NCI-H69 (cell line): Measurements from ENCODE around the gene PARP3.
A peak's percentile ranks its signal among the peaks of the same experiment; 100 is the strongest.
"Not testable (repeated sequence)": the region's sequence is repeated elsewhere in the genome, so short reads cannot be mapped to it uniquely, and the experiment has no call there.

Experiments
- DNase-seq: peaks from one replicate; lab custom pipeline; 2025; lab: John Stamatoyannopoulos, UW

Gene PARP3

DNA sequence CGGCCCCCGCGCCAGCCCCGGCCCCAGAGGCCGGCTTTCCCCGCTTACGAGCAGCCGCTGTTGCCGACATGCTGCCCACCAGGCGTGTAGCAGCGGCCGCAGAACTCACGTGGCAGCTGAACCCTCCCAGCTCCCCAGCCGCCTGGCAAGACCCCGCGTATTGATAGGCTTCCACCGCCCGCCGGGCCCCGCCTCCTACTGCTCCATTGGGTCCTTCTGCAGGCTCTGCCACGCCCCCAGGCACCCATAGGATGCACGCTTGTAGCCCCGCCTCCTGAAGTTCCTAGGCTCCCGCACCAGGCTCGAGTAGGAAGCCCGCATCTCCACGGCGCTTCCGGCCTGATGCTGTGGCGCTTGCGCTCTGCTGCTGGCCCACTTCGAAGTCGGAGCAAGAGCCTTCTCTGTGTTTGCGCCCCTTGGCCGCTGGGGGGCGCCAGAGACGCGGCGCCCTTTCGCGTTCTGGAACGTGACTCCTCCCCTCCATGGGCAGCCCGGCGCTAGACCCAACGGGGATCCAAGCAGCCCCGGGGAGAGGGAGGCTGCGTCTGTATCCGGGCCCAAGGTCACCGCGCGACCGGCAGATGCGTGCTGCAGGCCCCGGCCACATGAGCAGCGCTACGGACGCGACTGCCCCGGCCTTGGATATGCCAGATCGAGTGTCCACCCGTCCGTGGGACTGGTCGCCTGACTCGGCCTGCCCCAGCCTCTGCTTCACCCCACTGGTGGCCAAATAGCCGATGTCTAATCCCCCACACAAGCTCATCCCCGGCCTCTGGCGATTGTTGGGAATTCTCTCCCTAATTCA is at the start of gene PARP3, which contains the start of gene RRP9:
TSS of gene PARP3 (plus strand) at position 566 of the 805 bp plus-strand sequence. CDS start 993 bp downstream, outside the sequence.
TSS of gene RRP9 (minus strand) at position 107 of the 805 bp plus-strand sequence. CDS start at position 70, 37 bp downstream.
- peak; percentile 99 for DNase-seq

- no peak for DNase-seq
Observed at GRCh38 chr3:51894391-51894790, 47.8 kb upstream of the PARP3 start.

DNA sequence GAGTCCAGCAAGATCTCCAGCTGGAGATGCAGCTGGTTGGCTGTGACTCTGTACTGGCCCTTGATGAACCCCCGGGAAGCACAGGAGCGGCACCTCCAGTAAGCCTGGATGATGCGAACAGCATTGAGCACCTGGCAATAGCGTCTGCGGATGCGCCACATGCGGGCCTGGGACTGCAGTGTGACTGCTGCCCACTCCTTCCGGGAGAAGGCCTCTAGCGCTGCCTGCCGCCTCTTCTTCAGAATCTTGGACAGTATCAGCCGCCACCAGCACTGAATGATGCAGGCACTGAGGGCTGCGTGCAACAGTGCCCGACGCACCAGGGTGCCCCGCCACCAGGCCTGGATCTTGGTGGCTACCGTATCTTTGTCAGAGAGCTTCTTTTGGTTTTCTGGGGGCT is 47.2 kb upstream of the PARP3 start:
- DNase-seq = no peak

DNA sequence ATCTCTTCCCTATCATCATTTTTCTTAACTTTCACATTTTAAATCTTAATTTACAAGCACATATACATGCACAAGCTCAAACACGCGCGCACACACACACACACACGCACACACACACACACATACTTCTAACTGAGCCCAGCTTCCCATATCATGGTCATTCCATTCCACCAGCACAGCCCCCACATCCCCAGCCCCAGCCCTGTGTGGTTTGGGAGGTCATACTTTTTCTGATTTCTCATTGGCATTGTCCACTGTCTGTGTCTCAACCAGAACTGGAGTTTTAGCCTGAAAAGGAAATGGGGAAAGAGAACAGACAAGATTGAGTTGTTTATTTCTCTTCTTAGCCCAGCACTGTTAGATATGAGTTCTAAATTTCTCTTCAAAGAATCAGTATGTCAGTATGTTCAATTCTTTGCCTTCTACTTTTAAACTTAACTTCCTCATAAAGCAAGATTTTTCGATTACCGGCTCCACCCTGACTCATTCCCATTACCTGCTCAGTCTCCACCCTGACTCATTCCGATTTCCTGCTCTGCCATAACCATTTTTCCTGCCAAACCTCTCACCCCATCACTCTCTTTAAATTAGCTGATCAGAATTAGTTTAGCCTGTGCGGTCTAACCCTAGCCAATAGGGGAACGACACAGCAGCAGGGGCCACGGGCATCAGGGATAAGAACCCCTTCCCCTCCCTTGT is 45.4 kb upstream of the PARP3 start:
- no peak for DNase-seq

DNA sequence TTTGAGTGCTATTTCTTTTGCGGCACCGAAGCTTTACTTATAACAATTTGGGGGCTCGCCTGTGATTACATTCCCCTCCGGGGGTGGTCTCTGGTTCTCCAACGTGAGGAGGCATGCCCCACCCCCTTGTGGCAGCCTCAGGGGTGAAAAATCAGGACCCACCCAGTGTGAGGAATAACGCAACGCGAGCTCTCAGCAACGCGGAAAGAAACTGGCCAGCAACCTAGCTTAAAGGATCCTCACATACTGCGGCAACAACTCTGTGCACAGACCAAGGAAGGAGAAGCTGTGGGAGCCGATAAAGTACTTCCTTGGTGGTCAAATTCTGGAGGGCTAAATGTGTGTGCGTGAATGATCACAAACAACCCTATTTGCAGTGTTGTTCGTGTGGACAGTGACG is 44.8 kb upstream of the PARP3 start:
- no peak for DNase-seq

DNA sequence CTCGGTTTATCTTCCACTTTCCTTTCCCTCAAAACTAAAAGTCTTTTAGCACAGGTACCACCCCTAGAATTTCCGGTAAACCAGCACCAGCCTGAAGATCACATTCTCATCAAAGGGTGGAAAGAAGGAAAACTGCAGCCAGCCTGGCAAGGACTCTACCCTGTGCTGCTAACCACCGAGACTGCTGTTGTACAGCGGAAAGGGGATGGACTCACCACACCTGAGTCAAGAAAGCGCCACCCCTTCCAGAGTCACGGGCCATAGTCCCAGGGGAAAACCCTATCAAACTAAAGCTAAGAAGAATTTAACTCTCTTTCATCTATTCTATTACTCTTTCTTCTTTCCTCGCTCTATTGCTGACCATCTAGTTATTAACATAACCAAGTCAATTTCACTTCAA is 42.1 kb upstream of the PARP3 start:
- peak; percentile 2 for DNase-seq

DNA sequence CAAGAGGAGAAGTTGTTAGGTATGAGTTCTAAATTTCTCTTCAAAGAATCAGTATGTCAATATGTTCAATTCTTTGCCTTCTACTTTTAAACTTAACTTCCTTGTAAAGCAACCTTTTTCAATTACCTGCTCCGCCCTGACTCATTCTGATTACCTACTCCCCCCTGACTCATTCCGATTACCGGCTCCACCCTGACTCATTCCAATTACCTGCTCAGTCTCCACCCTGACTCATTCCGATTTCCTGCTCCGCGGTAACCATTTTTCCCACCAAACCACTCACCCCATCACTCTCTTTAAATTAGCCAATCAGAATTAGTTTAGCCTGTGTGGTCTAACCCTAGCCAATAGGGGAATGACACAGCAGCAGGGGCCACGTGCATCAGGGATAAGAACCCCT is 39.8 kb upstream of the PARP3 start:
- peak; percentile 26 for DNase-seq

- no peak for DNase-seq
Observed at GRCh38 chr3:51904034-51904823, 37.9 kb upstream of the PARP3 start.

DNA sequence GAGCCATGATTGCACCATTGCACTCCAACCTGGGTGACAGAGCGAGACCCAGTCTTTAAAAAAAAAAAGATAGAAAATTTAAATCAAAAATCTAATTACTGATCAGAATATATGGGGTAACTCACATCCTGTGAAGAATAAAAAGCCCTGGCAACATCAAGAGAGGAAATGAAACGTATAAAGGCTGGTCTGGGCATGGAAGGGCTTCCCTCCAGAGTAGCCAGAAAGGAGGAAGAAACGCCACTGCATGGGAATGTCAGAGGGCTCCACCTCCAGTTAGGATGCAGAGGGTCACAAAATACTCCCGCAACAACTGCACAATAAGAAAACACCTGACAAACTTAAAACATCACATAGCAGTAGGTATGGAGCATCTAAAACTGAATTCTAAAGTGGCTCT is 34.1 kb upstream of the PARP3 start:
- DNase-seq = no peak

DNA sequence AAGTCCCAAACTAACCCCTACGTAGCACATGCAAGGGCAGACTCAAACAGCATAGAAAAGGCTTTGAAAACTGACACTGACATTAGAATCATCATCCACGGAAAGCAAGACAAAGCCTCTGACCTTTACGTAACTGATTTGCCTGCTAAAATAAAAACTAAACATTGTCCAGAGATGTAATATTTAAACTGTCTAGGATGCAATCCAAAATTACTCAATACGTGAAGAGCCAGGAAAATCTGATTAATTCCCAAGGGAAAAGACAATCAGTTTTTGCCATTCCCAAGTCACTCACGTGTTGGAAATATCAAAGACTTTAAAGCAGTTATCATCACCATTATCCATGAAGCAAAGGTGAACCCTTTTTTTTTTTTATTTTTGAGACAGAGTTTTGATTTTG is 25.7 kb upstream of the PARP3 start:
- DNase-seq = no peak

- no peak for DNase-seq
Observed at GRCh38 chr3:51921081-51921578, 21.0 kb upstream of the PARP3 start.

GRCh38 chr3:51927061-51927977 is 14.8 kb upstream of the PARP3 start:
- no peak for DNase-seq

GRCh38 chr3:51928438-51928837 is 13.7 kb upstream of the PARP3 start:
- no peak for DNase-seq

DNA sequence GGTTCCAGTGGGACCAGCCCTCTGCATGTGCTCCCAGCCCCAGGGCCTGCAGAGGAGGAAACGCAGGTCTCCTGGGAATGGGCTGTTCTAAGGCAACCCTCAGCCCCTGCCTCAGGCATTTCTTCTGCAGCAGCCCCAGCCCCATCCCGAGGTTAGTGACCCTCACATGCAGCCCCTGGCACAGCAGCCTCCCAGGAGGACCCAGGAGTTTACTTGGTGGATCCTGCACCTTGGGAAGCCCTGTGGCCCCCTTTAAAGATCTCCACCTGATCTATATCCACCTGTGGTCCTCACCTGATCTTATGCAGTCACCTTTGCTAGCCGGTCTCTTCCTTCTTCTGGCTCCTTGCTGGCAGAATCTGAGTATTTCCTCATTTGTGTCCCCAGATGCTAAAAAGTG is 13.2 kb upstream of the PARP3 start:
- DNase-seq = not testable (repeated sequence)

DNA sequence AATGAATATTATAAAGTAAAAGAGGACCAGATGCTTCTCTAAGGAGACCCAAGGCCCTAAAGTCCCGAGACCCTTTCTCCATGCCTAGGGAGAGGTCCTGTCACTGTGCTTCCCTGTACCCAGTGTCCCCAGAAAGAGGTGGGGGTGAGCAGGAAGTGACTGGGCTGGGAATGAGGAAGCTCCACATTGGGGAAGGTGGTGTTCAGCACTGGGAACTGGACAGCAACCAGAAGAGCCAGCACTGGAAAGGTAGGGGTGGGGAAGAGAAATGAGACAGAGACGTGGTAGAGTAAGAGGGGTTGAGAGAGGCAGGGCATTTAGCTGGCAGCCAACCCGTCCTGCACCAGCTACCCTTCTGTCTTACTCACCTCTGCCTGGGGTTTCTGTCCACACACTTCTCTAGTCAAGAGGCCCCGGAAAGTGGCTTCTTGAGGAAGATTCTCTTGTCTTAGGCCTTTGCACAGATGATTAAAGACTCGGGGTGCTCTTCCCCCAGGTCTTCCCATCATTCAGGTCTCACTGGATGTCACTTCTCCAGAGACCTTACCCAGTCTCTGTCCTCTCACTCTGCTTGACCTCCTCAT is 12.7 kb upstream of the PARP3 start:
- no peak for DNase-seq

DNA sequence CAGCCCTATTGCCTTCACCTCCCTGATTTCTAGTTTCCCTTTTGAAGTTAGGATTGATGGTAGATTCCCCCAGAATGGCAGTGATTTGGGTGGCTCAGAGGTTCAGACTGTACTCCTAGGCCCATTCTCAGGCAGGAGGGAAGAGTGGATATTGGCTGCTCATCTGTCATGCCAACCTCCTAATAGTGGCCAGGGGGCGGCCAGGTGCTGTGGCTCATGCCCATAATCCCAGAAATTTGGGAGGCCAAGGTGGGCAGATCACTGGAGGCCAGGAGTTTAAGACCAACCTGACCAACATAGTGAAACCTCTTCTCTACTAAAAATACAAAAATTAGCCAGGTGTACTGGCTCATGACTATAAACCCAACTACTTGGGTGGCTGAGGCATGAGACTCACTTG is 11.7 kb upstream of the PARP3 start:
- no peak for DNase-seq

- DNase-seq = no peak
Observed at GRCh38 chr3:51931756-51932155, 10.4 kb upstream of the PARP3 start.

DNA sequence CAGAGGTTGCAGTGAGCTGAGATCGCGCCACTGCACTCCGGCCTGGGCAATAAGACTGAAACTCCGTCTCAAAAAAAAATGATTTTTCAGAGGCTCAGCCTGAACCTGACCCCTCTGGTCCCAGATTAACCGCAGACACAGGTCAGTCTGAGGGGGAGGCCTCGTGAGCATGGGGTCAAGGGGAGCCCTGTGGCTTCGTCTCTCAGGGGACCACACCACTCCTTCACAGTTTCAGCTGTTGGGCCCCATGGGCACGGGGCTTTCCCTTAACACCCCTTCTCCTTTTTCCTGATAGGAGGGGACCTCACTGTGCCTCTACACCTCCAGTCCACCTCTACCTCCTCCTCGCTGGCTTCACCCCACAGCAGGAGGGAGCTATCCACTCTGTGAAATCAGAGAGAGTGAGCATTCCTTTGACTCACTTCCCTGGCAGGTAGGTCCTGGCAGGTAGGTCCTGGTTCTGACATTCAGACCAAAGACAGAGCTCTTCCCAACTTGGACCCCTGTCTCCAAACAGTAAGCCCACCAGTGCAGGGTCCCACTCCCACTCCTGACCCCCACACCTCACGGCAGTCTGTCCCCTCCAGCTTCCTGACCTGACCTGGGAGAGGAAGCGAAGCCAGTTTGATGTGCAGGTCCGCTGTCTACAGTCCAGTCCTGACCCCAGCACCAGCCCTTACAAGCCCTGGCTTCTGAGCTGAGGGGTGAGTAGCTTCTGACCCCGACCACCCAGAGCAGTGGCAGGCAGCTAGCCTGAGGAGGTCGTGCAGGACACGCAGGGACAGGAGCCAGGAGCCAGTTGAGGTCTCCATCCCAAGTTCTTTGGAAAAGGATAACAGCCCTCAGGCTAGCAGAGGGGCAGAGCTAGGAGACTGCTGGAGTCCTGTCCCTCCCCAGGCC is 9.4 kb upstream of the PARP3 start:
- DNase-seq = no peak

GRCh38 chr3:51933471-51934138 is 8.6 kb upstream of the PARP3 start:
- DNase-seq = no peak
